Measurements from ENCODE around the gene NEUROG3. TPM values are rescaled to one million over a fixed set of nuclear protein-coding genes. Genes with fewer than 3 reads are reported as not detected.

NEUROG3 gene
- total RNA-seq, 4 donors from 2014 or later = not detected

- Histone ChIP-seq H3K4me3 (no peak overlapping the region), H3K9me3 (no peaks in the 10 kb centered on the region), H3K4me1 (no peaks in the 10 kb centered on the region), H3K27me3 (no peaks in the 10 kb centered on the region), H3K27ac (no peak overlapping the region), H3K36me3 (no peaks in the 10 kb centered on the region)
- DNase-seq (no peak), ATAC-seq (no peak)
- intact Hi-C loops (cut with DNase I; ENCODE audit: low total_unique reads) (no loop called here), in situ Hi-C loops (cut with MboI; ENCODE audit: low sequenced_read_pairs in 4 of 4) (no loop called here)
- no peak for TF ChIP-seq CTCF (IDR thresholded peaks at IDR 0.05 in 4 of 5, conservative IDR thresholded peaks at IDR 0.05 in 1 of 5)
- TF ChIP-seq POLR2A (IDR thresholded peaks at IDR 0.05) = no peak
Measured at GRCh38 chr10:69616358-69616757, 43.1 kb upstream of the NEUROG3 start.

- no peak overlapping the region for H3K27ac ChIP-seq
- no peak overlapping the region for H3K4me3 ChIP-seq
- no peaks in the 10 kb centered on the region for H3K36me3 ChIP-seq
- no peak for TF ChIP-seq CTCF (IDR thresholded peaks at IDR 0.05 in 4 of 5, conservative IDR thresholded peaks at IDR 0.05 in 1 of 5)
- TF ChIP-seq POLR2A (IDR thresholded peaks at IDR 0.05) = no peak
- in situ Hi-C loops (cut with MboI; ENCODE audit: low sequenced_read_pairs in 4 of 4) = no loop called here
- DNase-seq (no peak), ATAC-seq (no peak)
- H3K4me1 ChIP-seq = no peaks in the 10 kb centered on the region
- intact Hi-C loops (cut with DNase I; ENCODE audit: low total_unique reads) = no loop called here
- peaks cover 0 to 3% (median 0%) of the 10 kb centered on the region in 3 donors for H3K27me3 ChIP-seq
- H3K9me3 ChIP-seq = peaks cover 0 to 4% (median 2%) of the 10 kb centered on the region in 3 donors
Measured at GRCh38 chr10:69614130-69614529, 40.9 kb upstream of the NEUROG3 start.

- intact Hi-C loops (cut with DNase I; ENCODE audit: low total_unique reads) (no loop called here), in situ Hi-C loops (cut with MboI; ENCODE audit: low sequenced_read_pairs in 4 of 4) (no loop called here)
- ATAC-seq = no peak
- DNase-seq = no peak
- H3K4me1 ChIP-seq = no peaks in the 10 kb centered on the region
- no peaks in the 10 kb centered on the region for H3K36me3 ChIP-seq
- H3K27ac ChIP-seq = no peak overlapping the region
- no peak for TF ChIP-seq CTCF (IDR thresholded peaks at IDR 0.05 in 4 of 5, conservative IDR thresholded peaks at IDR 0.05 in 1 of 5)
- H3K27me3 ChIP-seq = peaks cover 0 to 3% (median 0%) of the 10 kb centered on the region in 3 donors
- H3K4me3 ChIP-seq = no peak overlapping the region
- H3K9me3 ChIP-seq = peaks cover 0 to 9% (median 4%) of the 10 kb centered on the region in 3 donors
Measured at GRCh38 chr10:69612760-69613159, 39.5 kb upstream of the NEUROG3 start.

GRCh38 chr10:69609077-69609476 lies 35.9 kb upstream of the NEUROG3 start:
- Histone ChIP-seq H3K27ac (no peak overlapping the region), H3K9me3 (peaks cover 0 to 9% (median 4%) of the 10 kb centered on the region in 3 donors), H3K36me3 (no peaks in the 10 kb centered on the region), H3K4me3 (no peak overlapping the region), H3K4me1 (no peaks in the 10 kb centered on the region), H3K27me3 (peaks cover 0 to 5% (median 3%) of the 10 kb centered on the region in 3 donors)
- TF ChIP-seq CTCF (IDR thresholded peaks at IDR 0.05 in 4 of 5, conservative IDR thresholded peaks at IDR 0.05 in 1 of 5) = no peak
- TF ChIP-seq POLR2A (IDR thresholded peaks at IDR 0.05) = no peak
- no peak for DNase-seq
- no peak for ATAC-seq
- in situ Hi-C loops (cut with MboI; ENCODE audit: low sequenced_read_pairs in 4 of 4) (no loop called here), intact Hi-C loops (cut with DNase I; ENCODE audit: low total_unique reads) (no loop called here)

- no peak for TF ChIP-seq POLR2A (IDR thresholded peaks at IDR 0.05)
- no peak for TF ChIP-seq CTCF (IDR thresholded peaks at IDR 0.05 in 4 of 5, conservative IDR thresholded peaks at IDR 0.05 in 1 of 5)
- DNase-seq (no peak), ATAC-seq (no peak)
- in situ Hi-C loops (cut with MboI; ENCODE audit: low sequenced_read_pairs in 4 of 4) (no loop called here), intact Hi-C loops (cut with DNase I; ENCODE audit: low total_unique reads) (no loop called here)
- no peaks in the 10 kb centered on the region for H3K9me3 ChIP-seq
- peaks cover 0 to 17% (median 12%) of the 10 kb centered on the region in 3 donors for H3K27me3 ChIP-seq
- no peak overlapping the region for H3K4me3 ChIP-seq
- no peaks in the 10 kb centered on the region for H3K36me3 ChIP-seq
- H3K27ac ChIP-seq = no peak overlapping the region
- no peaks in the 10 kb centered on the region for H3K4me1 ChIP-seq
Measured at GRCh38 chr10:69600761-69601330, 27.6 kb upstream of the NEUROG3 start.
